Myocyte (in vitro differentiated cells): Measurements from ENCODE around the gene RTN4RL1. TPM values are rescaled to one million over a fixed set of nuclear protein-coding genes. Genes with fewer than 3 reads are reported as not detected.
A peak's percentile ranks its signal among the peaks of the same experiment; 100 is the strongest.
"Not testable (repeated sequence)": the region's sequence is repeated elsewhere in the genome, so short reads cannot be mapped to it uniquely, and the experiment has no call there.

Source experiments
- DNase-seq: peaks from one replicate; pipeline ENCODE4 v3.0.0-alpha.2; 2012; ENCODE audit warnings: low read depth
- microRNA counts: library from miRNA; unstranded; fragments of <30 nt; microRNA quantifications from one replicate; lab custom pipeline; 2016
- microRNA-seq: library from miRNA; unstranded; fragments of <30 nt; microRNA quantifications from one replicate; pipeline ENCODE4, GENCODE V29; 2016
- total RNA-seq: library from RNA; depleted of rRNA; stranded (reverse); fragments of >200 nt; gene quantifications from 2 replicates; pipeline ENCODE4 v1.2.3, GENCODE V29; 2014

The RTN4RL1 gene
- total RNA-seq, 1 donor from 2014 or later = 0.96 TPM

GRCh38 chr17:1897105-1897656 lies 128.0 kb downstream of the RTN4RL1 start:
- no peak for DNase-seq

GRCh38 chr17:1896243-1897104 lies 128.7 kb downstream of the RTN4RL1 start:
- DNase-seq = no peak

- not testable (repeated sequence) for DNase-seq
These were observed 129.7 kb downstream of the RTN4RL1 start for GRCh38 chr17:1895479-1895878.

GRCh38 chr17:1894753-1895339 lies 130.3 kb downstream of the RTN4RL1 start:
- DNase-seq = no peak

- DNase-seq = no peak
These were observed 134.2 kb downstream of the RTN4RL1 start for GRCh38 chr17:1890758-1891450.

- DNase-seq = no peak
These were observed 136.4 kb downstream of the RTN4RL1 start for GRCh38 chr17:1888741-1889140.

MicroRNAs within 50 kb of the gene (microRNA counts, 767-probe panel; counts per million panel counts)
- not detected for microRNA hsa-miR-132-3p (lab: Ali Mortazavi, UCI)
- not detected for microRNA hsa-miR-212-3p (lab: Ali Mortazavi, UCI)

Small RNA genes within 50 kb of the gene (microRNA-seq; reads per million reads assigned to microRNA genes)
- gene MIR132 (314 reads per million, percentile 67 among the genes with 10 or more reads in this experiment), gene MIR212 (6.3 reads per million, percentile 26 among the genes with 10 or more reads in this experiment)

Other genes with a start within 250 kb of the RTN4RL1 start
- gene SMYD4, start 195.4 kb downstream of the RTN4RL1 start, total RNA-seq = 6.8 and 8.8 TPM in 2 replicates
- gene RPA1, start 195.3 kb downstream of the RTN4RL1 start, total RNA-seq = 11.3 and 11.6 TPM in 2 replicates
- 36.1 and 39.4 TPM in 2 replicates for gene DPH1, start 4.8 kb upstream of the RTN4RL1 start, total RNA-seq
- gene OVCA2, start 16.7 kb upstream of the RTN4RL1 start, total RNA-seq = 43.9 and 53.7 TPM in 2 replicates
- gene HIC1, start 29.8 kb upstream of the RTN4RL1 start, total RNA-seq = 2.9 and 6.8 TPM in 2 replicates